ENCODE results near the gene SNX27. TPM values are rescaled to one million over a fixed set of nuclear protein-coding genes. Genes with fewer than 3 reads are reported as not detected.

SNX27 gene
- total RNA-seq: 10 to 100 TPM; 17.8 to 25.0 (median 23.7) TPM
- 30.0 TPM for total RNA-seq (2013)

DNA sequence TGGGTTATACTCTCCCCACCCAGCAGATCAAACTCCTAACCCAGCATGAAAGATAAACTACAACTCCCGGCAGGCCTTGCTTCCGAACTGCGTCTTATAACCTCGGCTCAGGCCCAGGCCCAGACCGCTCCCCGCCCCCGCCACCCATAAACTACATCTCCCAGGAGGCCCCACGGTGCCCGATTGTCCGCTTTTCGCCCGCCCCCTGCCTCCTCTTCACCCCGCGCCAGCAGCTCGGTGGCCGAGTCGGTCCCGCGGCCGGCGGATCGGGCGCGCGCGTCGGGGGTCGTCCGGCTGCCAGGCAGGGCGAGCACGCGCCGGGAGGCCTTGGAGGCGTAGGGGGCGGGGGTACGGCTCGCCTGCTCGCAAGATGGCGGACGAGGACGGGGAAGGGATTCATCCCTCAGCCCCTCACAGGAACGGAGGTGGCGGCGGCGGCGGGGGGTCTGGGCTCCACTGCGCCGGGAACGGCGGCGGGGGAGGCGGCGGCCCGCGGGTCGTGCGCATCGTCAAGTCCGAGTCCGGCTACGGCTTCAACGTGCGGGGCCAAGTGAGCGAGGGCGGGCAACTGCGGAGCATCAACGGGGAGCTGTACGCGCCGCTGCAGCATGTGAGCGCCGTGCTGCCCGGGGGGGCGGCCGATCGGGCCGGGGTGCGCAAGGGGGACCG lies at the start of gene SNX27:
Gene SNX27 (plus strand): TSS at position 219 of the 669 bp plus-strand sequence. CDS start 152 bp downstream, at position 371.
- intact Hi-C loops (cut with micrococcal nuclease): no loop called here
- Histone ChIP-seq H3K9me3 (ENCODE audit: control insufficient read depth, insufficient read depth, low read length) (no peaks in the 10 kb centered on the region), H3K36me3 (ENCODE audit: control insufficient read depth, insufficient read depth, low read length) (peaks cover 5% of the 10 kb centered on the region), H3K4me1 (ENCODE audit: control insufficient read depth, insufficient read depth, low read length) (peaks cover 12% of the 10 kb centered on the region), H3K4me3 (ENCODE audit: low read length) (peak within 1 kb of the TSS; percentile 47), H3K27ac (ENCODE audit: low read length) (peak within 1 kb of the TSS; percentile 37), H3K27me3 (ENCODE audit: control insufficient read depth, insufficient read depth, low read length) (no peaks in the 10 kb centered on the region)
- TF ChIP-seq, protein P1, sequence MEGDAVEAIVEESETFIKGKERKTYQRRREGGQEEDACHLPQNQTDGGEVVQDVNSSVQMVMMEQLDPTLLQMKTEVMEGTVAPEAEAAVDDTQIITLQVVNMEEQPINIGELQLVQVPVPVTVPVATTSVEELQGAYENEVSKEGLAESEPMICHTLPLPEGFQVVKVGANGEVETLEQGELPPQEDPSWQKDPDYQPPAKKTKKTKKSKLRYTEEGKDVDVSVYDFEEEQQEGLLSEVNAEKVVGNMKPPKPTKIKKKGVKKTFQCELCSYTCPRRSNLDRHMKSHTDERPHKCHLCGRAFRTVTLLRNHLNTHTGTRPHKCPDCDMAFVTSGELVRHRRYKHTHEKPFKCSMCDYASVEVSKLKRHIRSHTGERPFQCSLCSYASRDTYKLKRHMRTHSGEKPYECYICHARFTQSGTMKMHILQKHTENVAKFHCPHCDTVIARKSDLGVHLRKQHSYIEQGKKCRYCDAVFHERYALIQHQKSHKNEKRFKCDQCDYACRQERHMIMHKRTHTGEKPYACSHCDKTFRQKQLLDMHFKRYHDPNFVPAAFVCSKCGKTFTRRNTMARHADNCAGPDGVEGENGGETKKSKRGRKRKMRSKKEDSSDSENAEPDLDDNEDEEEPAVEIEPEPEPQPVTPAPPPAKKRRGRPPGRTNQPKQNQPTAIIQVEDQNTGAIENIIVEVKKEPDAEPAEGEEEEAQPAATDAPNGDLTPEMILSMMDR (IDR thresholded peaks at IDR 0.05): no peak
- ATAC-seq (peak; percentile 93 to 96 (median 95)), DNase-seq (peak; percentile 73 to 94)
- Mint-ChIP-seq H3K4me3 (peak within 1 kb of the TSS; percentile 96), H3K9me3 (no peaks in the 10 kb centered on the region), H3K27ac (peak within 1 kb of the TSS; percentile 76 to 91), H3K27me3 (ENCODE audit: low read depth in 2 of 2) (peaks cover 7 to 10% of the 10 kb centered on the region in 2 donors), H3K36me3 (no peaks in the 10 kb centered on the region), H3K4me1 (peaks cover 24 to 25% of the 10 kb centered on the region in 2 donors)
- under 1% methylated on average over 79 of the region's 79 CpGs for WGBS (ENCODE audit: insufficient coverage)

- Mint-ChIP-seq H3K9me3 (no peaks in the 10 kb centered on the region), H3K36me3 (no peaks in the 10 kb centered on the region), H3K4me1 (no peaks in the 10 kb centered on the region), H3K27me3 (ENCODE audit: low read depth in 2 of 2) (peaks cover 8 to 16% of the 10 kb centered on the region in 2 donors), H3K4me3 (no peak overlapping the region), H3K27ac (no peak overlapping the region)
- intact Hi-C loops (cut with micrococcal nuclease): no loop called here
- whole genome bisulfite sequencing (ENCODE audit: insufficient coverage): no CpG with 5 or more reads among the region's 1 CpG
- Histone ChIP-seq H3K27ac (ENCODE audit: low read length) (no peak overlapping the region), H3K4me1 (ENCODE audit: control insufficient read depth, insufficient read depth, low read length) (no peaks in the 10 kb centered on the region), H3K36me3 (ENCODE audit: control insufficient read depth, insufficient read depth, low read length) (no peaks in the 10 kb centered on the region), H3K27me3 (ENCODE audit: control insufficient read depth, insufficient read depth, low read length) (no peaks in the 10 kb centered on the region), H3K4me3 (ENCODE audit: low read length) (no peak overlapping the region), H3K9me3 (ENCODE audit: control insufficient read depth, insufficient read depth, low read length) (no peaks in the 10 kb centered on the region)
- no peak for DNase-seq
- TF ChIP-seq, protein P1 (IDR thresholded peaks at IDR 0.05): no peak
- ATAC-seq: no peak
Measured at GRCh38 chr1:151562661-151563060, 49.2 kb upstream of the SNX27 start.

DNA sequence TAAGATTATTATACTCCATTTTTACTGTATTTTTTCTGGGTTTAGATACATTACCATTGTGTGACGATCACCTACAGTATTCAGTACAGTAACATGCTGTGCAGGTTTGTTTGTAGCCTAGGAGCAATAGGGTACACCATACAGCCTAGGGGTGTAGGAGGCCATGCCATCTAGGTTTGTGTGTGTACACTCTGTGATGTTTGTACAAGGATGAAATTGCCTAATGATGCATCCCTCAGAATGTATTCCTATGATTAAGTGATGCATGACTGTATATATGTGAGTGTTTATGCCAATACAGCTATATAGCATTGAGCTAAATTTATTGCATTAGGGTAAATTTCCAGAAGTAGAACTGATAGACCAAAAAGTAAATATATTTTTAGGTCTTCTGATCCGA lies 48.5 kb upstream of the SNX27 start:
- H3K36me3 ChIP-seq (ENCODE audit: control insufficient read depth, insufficient read depth, low read length): no peaks in the 10 kb centered on the region
- no peak overlapping the region for H3K27ac ChIP-seq (ENCODE audit: low read length)
- H3K27me3 ChIP-seq (ENCODE audit: control insufficient read depth, insufficient read depth, low read length): no peaks in the 10 kb centered on the region
- H3K27ac Mint-ChIP-seq: no peak overlapping the region
- no peaks in the 10 kb centered on the region for H3K9me3 ChIP-seq (ENCODE audit: control insufficient read depth, insufficient read depth, low read length)
- no peak overlapping the region for H3K4me3 ChIP-seq (ENCODE audit: low read length)
- H3K4me1 Mint-ChIP-seq: no peaks in the 10 kb centered on the region
- no peaks in the 10 kb centered on the region for H3K4me1 ChIP-seq (ENCODE audit: control insufficient read depth, insufficient read depth, low read length)
- no peaks in the 10 kb centered on the region for H3K9me3 Mint-ChIP-seq
- no peak overlapping the region for H3K4me3 Mint-ChIP-seq
- no peak for DNase-seq
- TF ChIP-seq, protein P1 (IDR thresholded peaks at IDR 0.05): no peak
- WGBS (ENCODE audit: insufficient coverage): no CpG with 5 or more reads among the region's 2 CpGs
- peaks cover 8 to 11% of the 10 kb centered on the region in 2 donors for H3K27me3 Mint-ChIP-seq (ENCODE audit: low read depth in 2 of 2)
- intact Hi-C loops (cut with micrococcal nuclease): no loop called here
- no peak for ATAC-seq
- H3K36me3 Mint-ChIP-seq: no peaks in the 10 kb centered on the region

All from natural killer cell (primary cell).